ENCODE measurements around the gene SMARCD3. TPM values are rescaled to one million over a fixed set of nuclear protein-coding genes. Genes with fewer than 3 reads are reported as not detected.

Gene SMARCD3
- total RNA-seq (2022; extraction: Qiagen RNA extraction), result 7.7 to 11.6 TPM (median 9.9 TPM) in 5 replicates

GRCh38 chr7:151248346-151249033, at the start of gene SMARCD3:
Gene SMARCD3 (minus strand): TSS chr7:151248694. CDS start chr7:151248562, 132 bp downstream.

GRCh38 chr7:151232091-151232916, 16.2 kb downstream of the SMARCD3 start, which contains the start of gene CHPF2:
Gene CHPF2 (plus strand): TSS chr7:151232483. CDS start chr7:151234012, 1,529 bp downstream.

GRCh38 chr7:151226875-151227782, 21.4 kb downstream of the SMARCD3 start, which contains the start of gene ABCF2:
Gene ABCF2 (minus strand): TSS chr7:151227205. CDS start chr7:151226458, 747 bp downstream.

GRCh38 chr7:151210087-151210854, 38.2 kb downstream of the SMARCD3 start, which contains the start of gene H2BK1:
Gene H2BK1 (minus strand): TSS chr7:151210488. CDS start chr7:151210318, 170 bp downstream.

Other genes with a start within 250 kb of the SMARCD3 start
- 0.39 to 0.66 TPM (median 0.65 TPM) in 5 replicates for gene ATG9B, start 224.2 kb downstream of the SMARCD3 start, total RNA-seq (2022; extraction: Qiagen RNA extraction)
- 32.9 to 52.5 TPM (median 47.6 TPM) in 5 replicates for gene ABCB8, start 220.2 kb downstream of the SMARCD3 start, total RNA-seq (2022; extraction: Qiagen RNA extraction)
- gene ASIC3, start 200.2 kb downstream of the SMARCD3 start, total RNA-seq (2022; extraction: Qiagen RNA extraction), result 7.7 to 11.7 TPM (median 8.7 TPM) in 5 replicates
- gene CDK5, start 190.8 kb downstream of the SMARCD3 start, total RNA-seq (2022; extraction: Qiagen RNA extraction), result 29.6 to 32.6 TPM (median 29.8 TPM) in 5 replicates
- 174 to 292 TPM (median 259 TPM) in 5 replicates for gene SLC4A2, start 189.1 kb downstream of the SMARCD3 start, total RNA-seq (2022; extraction: Qiagen RNA extraction)
- 51.3 to 86.5 TPM (median 80.0 TPM) in 5 replicates for gene FASTK, start 167.9 kb downstream of the SMARCD3 start, total RNA-seq (2022; extraction: Qiagen RNA extraction)
- gene TMUB1, start 165.2 kb downstream of the SMARCD3 start, total RNA-seq (2022; extraction: Qiagen RNA extraction), result 38.5 to 59.2 TPM (median 55.5 TPM) in 5 replicates
- 44.1 to 66.6 TPM (median 65.4 TPM) in 5 replicates for gene AGAP3, start 162.2 kb downstream of the SMARCD3 start, total RNA-seq (2022; extraction: Qiagen RNA extraction)
- gene GBX1, start 81.0 kb downstream of the SMARCD3 start, total RNA-seq (2022; extraction: Qiagen RNA extraction), result 0.20 TPM in 1 of 5 replicates, not detected in the others
- not detected in 5 replicates for gene ASB10, start 61.4 kb downstream of the SMARCD3 start, total RNA-seq (2022; extraction: Qiagen RNA extraction)
- gene H2BK1, start 38.2 kb downstream of the SMARCD3 start, total RNA-seq (2022; extraction: Qiagen RNA extraction), result not detected in 5 replicates
- gene ABCF2, start 21.5 kb downstream of the SMARCD3 start, total RNA-seq (2022; extraction: Qiagen RNA extraction), result 58.0 to 63.8 TPM (median 62.0 TPM) in 5 replicates
- 34.7 to 47.0 TPM (median 45.1 TPM) in 5 replicates for gene CHPF2, start 16.2 kb downstream of the SMARCD3 start, total RNA-seq (2022; extraction: Qiagen RNA extraction)
- gene NUB1, start 93.1 kb upstream of the SMARCD3 start, total RNA-seq (2022; extraction: Qiagen RNA extraction), result 34.2 to 44.3 TPM (median 37.2 TPM) in 5 replicates
- gene WDR86, start 161.3 kb upstream of the SMARCD3 start, total RNA-seq (2022; extraction: Qiagen RNA extraction), result 0.11 to 0.39 TPM (median 0.22 TPM) in 5 replicates
- not detected in 5 replicates for gene CRYGN, start 191.4 kb upstream of the SMARCD3 start, total RNA-seq (2022; extraction: Qiagen RNA extraction)

Data from A549 treated with Mapracorat at 1 μM for 4 hours (cell line).